WERI-Rb-1 (cell line): ENCODE results near the gene SRRD.

ENCODE experiments used
- DNase-seq: peaks from one replicate; pipeline ENCODE4 v3.0.0-alpha.2; 2020
- H3K27ac ChIP-seq: fragments of 250-450 bp; sonication (Bioruptor Pico); 2 replicates; pipeline ENCODE4 v1.5.1; 2020; ENCODE audit warnings: mild to moderate bottlenecking, moderate library complexity
- H3K27me3 ChIP-seq: fragments of 250-450 bp; sonication (Bioruptor Pico); 2 replicates; pipeline ENCODE4 v1.5.1; 2021; ENCODE audit warnings: mild to moderate bottlenecking, low read depth, moderate library complexity; ENCODE audit not compliant: insufficient read depth, severe bottlenecking
- H3K36me3 ChIP-seq: fragments of 250-450 bp; sonication (Bioruptor Pico); 2 replicates; pipeline ENCODE4 v1.5.1; 2020; ENCODE audit warnings: mild to moderate bottlenecking, moderate library complexity
- H3K4me3 ChIP-seq: 2 replicates; pipeline ENCODE4 v1.5.1; 2011; ENCODE audit warnings: low read depth, mild to moderate bottlenecking, control low read depth, low read length
- H3K9me3 ChIP-seq: fragments of 250-450 bp; sonication (Bioruptor Pico); 2 replicates; pipeline ENCODE4 v1.5.1; 2021; ENCODE audit warnings: mild to moderate bottlenecking, moderate library complexity; ENCODE audit not compliant: severe bottlenecking
- TF ChIP-seq, protein P1 (sequence below): IDR thresholded peaks from 2 replicates; pipeline ENCODE4 v1.5.1; 2011; ENCODE audit warnings: low read depth, mild to moderate bottlenecking, control low read depth, inconsistent platforms, low read length

Gene SRRD

DNA sequence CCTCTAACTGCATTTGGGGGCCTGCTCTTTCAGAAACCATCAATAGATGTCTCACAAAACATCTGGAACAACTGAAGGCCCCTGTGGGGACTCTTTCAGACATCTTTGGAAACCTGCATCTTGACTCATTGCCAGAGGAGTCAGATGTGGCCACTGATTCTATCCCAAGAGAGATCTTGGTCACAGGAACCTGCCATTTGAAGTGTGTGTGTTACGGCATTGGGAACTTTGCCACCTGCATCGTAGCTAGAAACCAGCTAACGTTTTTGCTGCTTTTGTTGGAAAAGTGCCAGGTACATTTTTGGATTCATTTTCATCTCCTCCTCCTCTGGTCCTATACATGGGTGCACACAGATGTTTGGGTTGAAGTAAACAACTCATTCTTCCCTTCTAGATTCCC is 4.3 kb downstream of the SRRD start:
- Histone ChIP-seq H3K27me3 (no peaks in the 10 kb centered on the region), H3K4me3 (no peak overlapping the region), H3K36me3 (peaks cover 59% of the 10 kb centered on the region), H3K9me3 (peaks cover 3% of the 10 kb centered on the region), H3K27ac (no peak overlapping the region)
- no peak for DNase-seq
- TF ChIP-seq, protein P1, sequence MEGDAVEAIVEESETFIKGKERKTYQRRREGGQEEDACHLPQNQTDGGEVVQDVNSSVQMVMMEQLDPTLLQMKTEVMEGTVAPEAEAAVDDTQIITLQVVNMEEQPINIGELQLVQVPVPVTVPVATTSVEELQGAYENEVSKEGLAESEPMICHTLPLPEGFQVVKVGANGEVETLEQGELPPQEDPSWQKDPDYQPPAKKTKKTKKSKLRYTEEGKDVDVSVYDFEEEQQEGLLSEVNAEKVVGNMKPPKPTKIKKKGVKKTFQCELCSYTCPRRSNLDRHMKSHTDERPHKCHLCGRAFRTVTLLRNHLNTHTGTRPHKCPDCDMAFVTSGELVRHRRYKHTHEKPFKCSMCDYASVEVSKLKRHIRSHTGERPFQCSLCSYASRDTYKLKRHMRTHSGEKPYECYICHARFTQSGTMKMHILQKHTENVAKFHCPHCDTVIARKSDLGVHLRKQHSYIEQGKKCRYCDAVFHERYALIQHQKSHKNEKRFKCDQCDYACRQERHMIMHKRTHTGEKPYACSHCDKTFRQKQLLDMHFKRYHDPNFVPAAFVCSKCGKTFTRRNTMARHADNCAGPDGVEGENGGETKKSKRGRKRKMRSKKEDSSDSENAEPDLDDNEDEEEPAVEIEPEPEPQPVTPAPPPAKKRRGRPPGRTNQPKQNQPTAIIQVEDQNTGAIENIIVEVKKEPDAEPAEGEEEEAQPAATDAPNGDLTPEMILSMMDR, result no peak

DNA sequence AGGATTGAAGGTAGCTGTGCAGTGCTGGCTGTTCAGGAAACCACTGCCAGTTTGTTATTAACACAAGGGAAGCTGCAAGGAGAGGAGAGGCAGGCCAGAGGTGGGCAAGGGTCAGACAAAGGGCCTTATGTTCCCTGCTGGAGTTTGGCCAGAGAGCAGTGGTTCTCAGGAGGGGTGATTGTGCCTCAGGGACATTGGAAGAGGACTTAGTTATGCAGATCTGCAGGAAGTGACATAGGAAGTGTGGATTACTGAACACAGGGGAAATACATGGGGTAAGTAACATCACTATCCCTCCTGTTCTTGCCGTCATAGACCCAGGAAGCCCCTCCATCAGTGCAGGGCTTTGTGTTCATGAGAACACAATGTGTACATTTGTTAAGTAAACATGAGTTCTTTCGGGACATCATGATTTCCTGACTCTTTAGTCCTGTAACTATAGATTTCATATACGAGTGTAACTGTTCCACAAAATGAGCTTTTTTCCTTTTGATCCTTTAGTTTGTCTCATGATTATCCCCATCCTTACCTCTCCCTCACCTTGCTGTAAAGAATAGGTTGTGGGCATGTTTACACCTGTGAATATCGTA is 5.9 kb downstream of the SRRD start:
- Histone ChIP-seq H3K27me3 (no peaks in the 10 kb centered on the region), H3K9me3 (no peaks in the 10 kb centered on the region), H3K4me3 (no peak overlapping the region), H3K36me3 (peaks cover 74% of the 10 kb centered on the region), H3K27ac (no peak overlapping the region)
- TF ChIP-seq, protein P1, result no peak
- DNase-seq, result no peak

DNA sequence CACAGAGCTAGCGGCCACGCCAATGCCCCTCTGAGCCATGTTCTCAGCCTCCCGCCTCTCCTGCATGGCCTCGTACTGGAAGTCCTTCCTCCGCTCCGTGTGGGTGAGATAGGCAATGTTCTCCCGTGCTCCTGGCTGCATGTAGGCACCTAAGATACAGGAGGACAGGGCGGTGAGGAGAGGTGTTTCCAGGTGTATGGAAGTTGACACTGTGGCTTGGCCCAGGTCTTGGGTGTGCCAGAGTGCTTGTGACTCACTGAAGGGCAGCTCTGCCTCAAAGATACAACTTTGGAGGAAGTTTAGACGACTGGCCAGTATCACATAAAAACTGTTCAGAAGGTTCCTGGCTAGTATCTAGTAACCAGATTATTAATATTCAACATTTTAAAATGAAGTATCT is 8.5 kb downstream of the SRRD start:
- Histone ChIP-seq H3K4me3 (no peak overlapping the region), H3K9me3 (no peaks in the 10 kb centered on the region), H3K36me3 (peaks cover 93% of the 10 kb centered on the region), H3K27me3 (no peaks in the 10 kb centered on the region), H3K27ac (no peak overlapping the region)
- TF ChIP-seq, protein P1, result no peak
- DNase-seq, result no peak

DNA sequence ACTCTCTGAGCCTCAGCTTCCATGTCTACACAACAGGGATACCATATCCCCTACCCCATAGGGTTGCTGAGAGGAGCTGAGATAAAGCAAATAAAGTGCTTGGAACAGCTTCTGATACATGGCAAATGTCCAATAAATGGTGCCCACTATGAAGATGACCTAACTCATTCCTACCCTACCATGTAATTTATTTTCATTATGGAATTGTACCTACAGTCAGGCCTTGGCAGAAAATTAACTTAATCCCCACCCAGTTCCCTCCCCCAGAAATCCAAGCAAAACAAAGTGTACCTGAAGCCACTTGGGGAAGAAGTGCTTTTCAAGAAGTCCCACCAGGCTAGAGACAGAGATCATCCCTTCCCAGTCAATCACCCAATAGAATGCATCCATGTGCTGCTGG is 10.8 kb downstream of the SRRD start:
- peaks cover 83% of the 10 kb centered on the region for H3K36me3 ChIP-seq

DNA sequence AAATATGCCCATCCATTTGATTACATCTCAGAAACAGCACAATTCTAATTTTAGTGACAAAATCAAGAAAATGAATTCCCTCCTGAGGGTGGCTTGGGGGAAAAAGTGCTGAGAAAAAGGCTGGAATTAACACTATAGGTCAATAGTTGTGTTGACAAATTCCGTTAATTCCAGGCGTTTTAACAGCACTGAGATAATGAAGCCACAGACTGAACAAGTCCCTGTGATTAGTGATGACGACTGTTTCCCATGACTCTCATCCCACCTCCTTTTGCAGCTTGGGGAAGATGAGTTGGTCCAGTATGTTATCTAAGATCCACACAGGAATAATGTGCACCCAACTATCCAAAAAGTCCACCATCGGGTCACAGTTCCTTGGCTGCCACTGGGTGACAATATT is 12.8 kb downstream of the SRRD start:
- TF ChIP-seq, protein P1, result no peak
- no peaks in the 10 kb centered on the region for H3K9me3 ChIP-seq
- H3K27me3 ChIP-seq, result no peaks in the 10 kb centered on the region
- no peak for DNase-seq
- H3K27ac ChIP-seq, result no peak overlapping the region
- H3K4me3 ChIP-seq, result no peak overlapping the region
- peaks cover 83% of the 10 kb centered on the region for H3K36me3 ChIP-seq

More for the DNA sequence above, 10.8 kb downstream of the SRRD start:
- H3K9me3 ChIP-seq, result no peaks in the 10 kb centered on the region
- DNase-seq, result no peak
- TF ChIP-seq, protein P1, result no peak
- H3K4me3 ChIP-seq, result no peak overlapping the region
- H3K27ac ChIP-seq, result no peak overlapping the region
- H3K27me3 ChIP-seq, result no peaks in the 10 kb centered on the region

DNA sequence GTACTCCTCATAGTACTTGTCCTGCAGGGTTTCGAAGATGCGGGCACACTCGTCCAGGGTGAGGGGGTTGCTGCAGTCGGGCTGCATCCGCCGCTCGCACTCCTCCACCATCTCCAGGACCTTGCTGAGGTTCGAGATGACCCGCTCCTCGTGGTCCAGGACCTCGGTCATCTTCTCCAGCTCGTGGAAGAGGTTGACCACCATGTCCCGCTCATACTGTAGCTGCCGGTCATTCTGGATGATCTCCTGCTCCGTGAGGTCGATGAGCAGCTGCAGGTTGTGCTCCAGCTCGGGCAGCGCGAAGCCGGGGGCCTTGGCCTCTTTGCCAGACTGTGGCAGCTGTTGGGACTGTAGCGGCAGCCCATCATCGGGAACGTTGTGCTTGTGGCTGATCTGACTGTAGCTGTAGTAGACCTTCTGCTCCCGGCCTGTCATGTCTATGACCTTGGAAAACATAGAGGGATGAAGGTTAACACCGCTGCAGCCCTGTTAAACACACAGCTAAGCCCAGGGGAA is 15.6 kb downstream of the SRRD start:
- peaks cover 81% of the 10 kb centered on the region for H3K36me3 ChIP-seq
- no peaks in the 10 kb centered on the region for H3K27me3 ChIP-seq
- no peak overlapping the region for H3K4me3 ChIP-seq
- DNase-seq, result no peak
- H3K9me3 ChIP-seq, result no peaks in the 10 kb centered on the region
- no peak overlapping the region for H3K27ac ChIP-seq
- TF ChIP-seq, protein P1, result no peak
